Lower leg skin (tissue), 3 donors: Measurements from ENCODE around the gene KAT2B.

Experiments
- CTCF ChIP-seq, 3 donors: fragments of 450-650 bp; IDR thresholded peaks; one replicate each; pipeline ENCODE4 v1.5.1; 2016; ENCODE audit warnings: antibody characterized with exemption in 3 of 3, mild to moderate bottlenecking in 3 of 3, moderate library complexity in 2 of 3
- POLR2A ChIP-seq, 2 donors: fragments of 450-650 bp; IDR thresholded peaks; one replicate each; pipeline ENCODE4 v1.6.1; 2016 to 2017; ENCODE audit warnings: antibody characterized with exemption in 2 of 2, mild to moderate bottlenecking in 1 of 2, moderate library complexity in 1 of 2

- TF ChIP-seq CTCF (IDR thresholded peaks at IDR 0.05) (no peak), POLR2A (IDR thresholded peaks at IDR 0.05) (no peak)
Measured at GRCh38 chr3:20190991-20191390, 150.7 kb downstream of the KAT2B start.
